ENCODE data around the gene SNED1. TPM values are rescaled to one million over a fixed set of nuclear protein-coding genes. Genes with fewer than 3 reads are reported as not detected.

The SNED1 gene
- total and polyA plus RNA-seq, 9 of the 15 experiments (the other 6 are each of a cell fraction or from before 2014, with no cell fraction given), result 0.03 to 0.07 (median 0.05) TPM; not detected in 5

DNA sequence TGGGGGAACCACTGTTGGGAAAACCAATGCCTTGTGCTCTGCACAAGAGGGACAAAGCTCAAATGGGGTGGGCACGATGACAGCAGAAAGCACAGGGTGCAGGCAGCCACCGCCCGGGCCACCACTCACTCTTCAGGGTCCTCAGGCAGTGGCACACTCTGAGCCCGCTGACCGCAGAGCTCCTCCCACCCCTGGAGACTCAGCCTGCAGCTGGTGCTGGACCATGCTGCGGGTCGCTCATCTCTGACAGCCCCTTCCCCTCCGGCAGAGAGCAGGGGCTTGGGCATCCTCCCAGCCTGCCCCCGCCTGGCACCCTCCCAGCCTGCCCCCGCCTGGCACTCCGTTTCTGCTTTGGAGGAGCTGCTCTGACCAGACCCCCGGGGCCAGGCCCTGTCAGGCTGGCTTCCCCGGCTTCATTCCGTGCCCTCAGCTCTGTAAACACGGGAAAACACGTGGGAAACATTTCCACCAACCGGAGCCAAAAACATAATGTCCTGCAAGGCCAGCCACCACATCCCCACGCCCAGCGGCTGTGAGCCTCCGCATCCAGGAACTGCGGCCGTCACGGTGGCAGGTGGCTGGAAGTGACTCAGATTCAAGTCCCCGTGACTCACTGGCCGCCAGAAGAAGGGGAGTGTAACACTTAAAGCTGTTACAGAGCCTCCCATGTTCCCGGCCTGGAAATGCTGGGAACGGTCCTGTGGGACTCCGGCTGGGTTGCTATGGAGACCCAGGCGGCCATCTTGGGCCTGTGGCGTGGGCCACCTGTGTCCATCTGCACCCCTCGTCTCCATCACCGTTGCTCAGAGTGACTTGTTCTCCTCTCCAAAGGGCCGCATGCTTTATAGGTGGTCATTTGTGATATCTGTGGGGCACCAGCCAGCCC lies 6.8 kb upstream of the SNED1 start (continued):
- TF ChIP-seq JUND (IDR thresholded peaks at IDR 0.05; ENCODE audit: borderline replicate concordance, low read depth, low read length) (peak; percentile 34; the same call in 1 of the 2 replicates), JUND (tag; IDR thresholded peaks at IDR 0.05; ENCODE audit: borderline replicate concordance, low read depth, low read length) (no peak), RFX1 (IDR thresholded peaks at IDR 0.05) (peak; percentile 72)

DNA sequence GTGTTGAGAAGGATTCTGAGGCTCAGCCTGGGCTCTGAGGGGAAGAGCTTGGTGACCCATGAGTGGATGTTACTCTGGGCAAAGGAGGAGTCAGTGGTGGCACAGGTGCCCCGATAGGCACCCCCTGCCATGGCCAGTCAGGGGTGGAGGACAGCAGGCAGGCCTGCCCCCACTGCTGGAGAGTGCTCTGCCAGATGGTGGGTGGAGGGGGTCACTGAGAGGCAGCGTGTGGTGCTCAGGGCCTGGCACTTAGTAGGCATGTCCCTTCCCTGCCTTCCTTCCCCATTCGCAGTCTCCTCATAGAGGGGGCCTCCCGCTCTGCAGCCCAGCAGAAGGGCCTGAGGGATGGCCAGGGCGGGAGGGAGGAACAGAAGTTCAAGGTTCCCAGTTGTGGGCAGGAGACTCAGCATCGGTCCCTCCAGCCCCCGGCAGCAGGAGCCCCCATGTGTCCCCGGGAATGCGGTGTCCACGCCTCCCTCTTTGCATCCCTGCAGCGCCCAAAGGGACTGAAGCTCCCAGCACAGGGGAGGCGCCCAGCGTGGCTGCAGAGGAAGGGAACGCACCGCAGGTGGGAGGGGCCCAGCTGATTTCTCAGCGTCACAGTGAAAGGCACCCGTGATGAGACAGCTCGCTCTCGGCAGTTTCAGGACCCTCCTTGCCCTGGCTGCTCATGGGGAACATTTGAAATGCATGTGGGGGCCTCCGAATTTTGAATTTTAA lies 5.7 kb upstream of the SNED1 start:
- Histone ChIP-seq H3K4me2 (ENCODE audit: insufficient read depth, low read length) (no peak overlapping the region), H3K9me3 (replicated peaks; ENCODE audit: control insufficient read depth, insufficient read depth, low read depth, low read length) (no peaks in the 10 kb centered on the region), H3K27me3 (ENCODE audit: control insufficient read depth in 2 of 2, insufficient read depth in 2 of 2, low read length in 2 of 2) (peaks cover 0 to 47% of the 10 kb centered on the region in 2 experiments; a peak in 2 of 5 replicates), H2AFZ (ENCODE audit: low read depth, low read length) (no peak overlapping the region), H3K9me1 (ENCODE audit: control insufficient read depth, insufficient read depth, low read length) (no peaks in the 10 kb centered on the region), H3K9ac (ENCODE audit: insufficient read depth in 1 of 2, low read depth in 2 of 2, low read length in 2 of 2) (no peak overlapping the region), H4K20me1 (replicated peaks; ENCODE audit: control insufficient read depth, insufficient read depth, low read length) (peaks cover 11% of the 10 kb centered on the region; the same call in 1 of the 2 replicates), H3K79me2 (ENCODE audit: control insufficient read depth, insufficient read depth, low read length) (no peaks in the 10 kb centered on the region), H3K36me3 (ENCODE audit: control insufficient read depth, insufficient read depth, low read length) (no peaks in the 10 kb centered on the region), H3K27ac (ENCODE audit: extremely low read depth, low read depth, low read length) (no peak overlapping the region), H3K4me3 (no peak overlapping the region), H3K4me1 (replicated peaks in 1 of 2; ENCODE audit: control insufficient read depth in 2 of 2, insufficient read depth in 2 of 2, low read length in 2 of 2) (peaks cover 0 to 20% of the 10 kb centered on the region in 2 experiments; a peak in 2 of 5 replicates)
- in situ Hi-C loops (cut with MboI) (no loop called here), intact Hi-C loops (cut with micrococcal nuclease) (no loop called here)
- no peak for TF ChIP-seq MCM2 (IDR thresholded peaks at IDR 0.05; ENCODE audit: low read depth)
- TF ChIP-seq, protein P1, sequence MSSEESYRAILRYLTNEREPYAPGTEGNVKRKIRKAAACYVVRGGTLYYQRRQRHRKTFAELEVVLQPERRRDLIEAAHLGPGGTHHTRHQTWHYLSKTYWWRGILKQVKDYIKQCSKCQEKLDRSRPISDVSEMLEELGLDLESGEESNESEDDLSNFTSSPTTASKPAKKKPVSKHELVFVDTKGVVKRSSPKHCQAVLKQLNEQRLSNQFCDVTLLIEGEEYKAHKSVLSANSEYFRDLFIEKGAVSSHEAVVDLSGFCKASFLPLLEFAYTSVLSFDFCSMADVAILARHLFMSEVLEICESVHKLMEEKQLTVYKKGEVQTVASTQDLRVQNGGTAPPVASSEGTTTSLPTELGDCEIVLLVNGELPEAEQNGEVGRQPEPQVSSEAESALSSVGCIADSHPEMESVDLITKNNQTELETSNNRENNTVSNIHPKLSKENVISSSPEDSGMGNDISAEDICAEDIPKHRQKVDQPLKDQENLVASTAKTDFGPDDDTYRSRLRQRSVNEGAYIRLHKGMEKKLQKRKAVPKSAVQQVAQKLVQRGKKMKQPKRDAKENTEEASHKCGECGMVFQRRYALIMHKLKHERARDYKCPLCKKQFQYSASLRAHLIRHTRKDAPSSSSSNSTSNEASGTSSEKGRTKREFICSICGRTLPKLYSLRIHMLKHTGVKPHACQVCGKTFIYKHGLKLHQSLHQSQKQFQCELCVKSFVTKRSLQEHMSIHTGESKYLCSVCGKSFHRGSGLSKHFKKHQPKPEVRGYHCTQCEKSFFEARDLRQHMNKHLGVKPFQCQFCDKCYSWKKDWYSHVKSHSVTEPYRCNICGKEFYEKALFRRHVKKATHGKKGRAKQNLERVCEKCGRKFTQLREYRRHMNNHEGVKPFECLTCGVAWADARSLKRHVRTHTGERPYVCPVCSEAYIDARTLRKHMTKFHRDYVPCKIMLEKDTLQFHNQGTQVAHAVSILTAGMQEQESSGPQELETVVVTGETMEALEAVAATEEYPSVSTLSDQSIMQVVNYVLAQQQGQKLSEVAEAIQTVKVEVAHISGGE (CRISPR knock-in tag; IDR thresholded peaks at IDR 0.05), result peak in 1 of 3 experiments; percentile 56; a peak in 1 of 6 replicates
- TF ChIP-seq TFAP4 (CRISPR knock-in tag; IDR thresholded peaks at IDR 0.05; ENCODE audit: borderline replicate concordance), result peak; percentile 70
- no TSS peak for BruUV-seq (replicated peaks)
- DNase-seq (ENCODE audit: extremely low read depth in 1 of 4, low spot score in 3 of 4), result peak in 1 of 4 experiments; percentile 20
- no peak for FAIRE-seq
- ChIA-PET CTCF (ENCODE audit: low intra/inter-chr PET ratio) (no interaction called here), POLR2A (no interaction called here)
- 4% methylated on average over 9 of the region's 20 CpGs for WGBS (ENCODE audit: insufficient coverage, low coverage, missing lambda C conversion rate)
- ATAC-seq, result peak; percentile 18; the same call in 1 of the 3 replicates
